Neural cell (in vitro differentiated cells): ENCODE data around the gene GRID1.

ENCODE experiments used
- CTCF ChIP-seq: fragments of 450-650 bp; IDR thresholded peaks from 2 replicates; pipeline ENCODE4 v1.5.1; 2014; ENCODE audit warnings: antibody characterized with exemption, mild to moderate bottlenecking, moderate library complexity; ENCODE audit not compliant: poor library complexity, severe bottlenecking
- EP300 ChIP-seq: fragments of 450-650 bp; conservative IDR thresholded peaks from 2 replicates; pipeline ENCODE4 v1.6.1; 2014; ENCODE audit warnings: antibody characterized with exemption, mild to moderate bottlenecking, moderate library complexity; ENCODE audit not compliant: poor library complexity, severe bottlenecking
- EZH2 ChIP-seq: fragments of 200-600, 300-800 bp; shearing (Covaris generic), sonication (generic); IDR thresholded peaks from 2 replicates; pipeline ENCODE4 v1.6.1; 2014; ENCODE audit warnings: antibody characterized with exemption, low read length, borderline replicate concordance, mild to moderate bottlenecking; ENCODE audit not compliant: insufficient read depth, poor library complexity, severe bottlenecking
- MXI1 ChIP-seq: fragments of 450-650 bp; conservative IDR thresholded peaks from 2 replicates; pipeline ENCODE4 v1.6.1; 2014; ENCODE audit warnings: antibody characterized with exemption, mild to moderate bottlenecking; ENCODE audit not compliant: poor library complexity, severe bottlenecking
- RAD21 ChIP-seq: fragments of 450-650 bp; conservative IDR thresholded peaks from 2 replicates; pipeline ENCODE4 v1.6.1; 2014; ENCODE audit warnings: antibody characterized with exemption, mild to moderate bottlenecking, moderate library complexity
- TAF1 ChIP-seq: IDR thresholded peaks from 2 replicates; pipeline ENCODE4 v1.6.1; 2012; ENCODE audit warnings: low read depth

GRCh38 chr10:86300399-86300925, 66.1 kb downstream of the GRID1 start:
- TF ChIP-seq CTCF (no peak), TAF1 (no peak), EP300 (no peak), EZH2 (no peak), RAD21 (no peak), MXI1 (no peak)
